ENCODE measurements around the gene BLOC1S5.
"Not testable (repeated sequence)": the region's sequence is repeated elsewhere in the genome, so short reads cannot be mapped to it uniquely, and the experiment has no call there.

Gene BLOC1S5

GRCh38 chr6:8080362-8081151, 16.4 kb upstream of the BLOC1S5 start:
- no peak for DNase-seq

- DNase-seq = no peak
These were observed 14.9 kb upstream of the BLOC1S5 start for GRCh38 chr6:8079126-8079525.

GRCh38 chr6:8077991-8078390, 13.8 kb upstream of the BLOC1S5 start:
- no peak for DNase-seq

GRCh38 chr6:8075704-8076103, 11.5 kb upstream of the BLOC1S5 start:
- DNase-seq = no peak

- no peak for DNase-seq
These were observed 11.0 kb upstream of the BLOC1S5 start for GRCh38 chr6:8075185-8075584.

- no peak for DNase-seq
These were observed 10.0 kb upstream of the BLOC1S5 start for GRCh38 chr6:8074213-8074612.

- DNase-seq = no peak
These were observed 9.6 kb upstream of the BLOC1S5 start for GRCh38 chr6:8073758-8074157.

GRCh38 chr6:8070718-8071117, 6.5 kb upstream of the BLOC1S5 start:
- DNase-seq = no peak

GRCh38 chr6:8069631-8070284, 5.6 kb upstream of the BLOC1S5 start:
- no peak for DNase-seq

GRCh38 chr6:8069151-8069550, 5.0 kb upstream of the BLOC1S5 start:
- no peak for DNase-seq

- DNase-seq = no peak
These were observed 1.9 kb upstream of the BLOC1S5 start for GRCh38 chr6:8066108-8066507.

- DNase-seq = no peak
These were observed 1.3 kb upstream of the BLOC1S5 start for GRCh38 chr6:8065519-8065911.

GRCh38 chr6:8064638-8065518, 689 bp upstream of the BLOC1S5 start:
- DNase-seq = no peak

GRCh38 chr6:8061736-8062135, 2.5 kb downstream of the BLOC1S5 start:
- no peak for DNase-seq

- DNase-seq = no peak
These were observed 3.8 kb downstream of the BLOC1S5 start for GRCh38 chr6:8060346-8060745.

- peak in 1 of 2 donors; percentile 22 for DNase-seq
These were observed 5.1 kb downstream of the BLOC1S5 start for GRCh38 chr6:8059129-8059528.

GRCh38 chr6:8057793-8058192, 6.4 kb downstream of the BLOC1S5 start:
- DNase-seq = no peak

- DNase-seq = no peak
These were observed 6.9 kb downstream of the BLOC1S5 start for GRCh38 chr6:8057263-8057662.

GRCh38 chr6:8054276-8054675, 9.9 kb downstream of the BLOC1S5 start:
- no peak for DNase-seq

GRCh38 chr6:8047541-8048292, 16.5 kb downstream of the BLOC1S5 start:
- no peak for DNase-seq

- not testable (repeated sequence) for DNase-seq
These were observed 18.4 kb downstream of the BLOC1S5 start for GRCh38 chr6:8045769-8046168.

GRCh38 chr6:8043221-8043620, 21.0 kb downstream of the BLOC1S5 start:
- no peak for DNase-seq
